GM18873 (cell line): ENCODE data around the gene MAIP1.
A peak's percentile ranks its signal among the peaks of the same experiment; 100 is the strongest.
"Not testable (repeated sequence)": the region's sequence is repeated elsewhere in the genome, so short reads cannot be mapped to it uniquely, and the experiment has no call there.

ENCODE experiments used
- ATAC-seq: cut with Tn5 transposase; IDR thresholded peaks from one replicate; pipeline ENCODE4 v1.9.1; 2021; ENCODE audit warnings: mild to moderate bottlenecking, moderate library complexity, moderate number of reproducible peaks; ENCODE audit not compliant: unreplicated experiment, low FRiP score

MAIP1 gene, protein sequence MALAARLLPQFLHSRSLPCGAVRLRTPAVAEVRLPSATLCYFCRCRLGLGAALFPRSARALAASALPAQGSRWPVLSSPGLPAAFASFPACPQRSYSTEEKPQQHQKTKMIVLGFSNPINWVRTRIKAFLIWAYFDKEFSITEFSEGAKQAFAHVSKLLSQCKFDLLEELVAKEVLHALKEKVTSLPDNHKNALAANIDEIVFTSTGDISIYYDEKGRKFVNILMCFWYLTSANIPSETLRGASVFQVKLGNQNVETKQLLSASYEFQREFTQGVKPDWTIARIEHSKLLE

DNA sequence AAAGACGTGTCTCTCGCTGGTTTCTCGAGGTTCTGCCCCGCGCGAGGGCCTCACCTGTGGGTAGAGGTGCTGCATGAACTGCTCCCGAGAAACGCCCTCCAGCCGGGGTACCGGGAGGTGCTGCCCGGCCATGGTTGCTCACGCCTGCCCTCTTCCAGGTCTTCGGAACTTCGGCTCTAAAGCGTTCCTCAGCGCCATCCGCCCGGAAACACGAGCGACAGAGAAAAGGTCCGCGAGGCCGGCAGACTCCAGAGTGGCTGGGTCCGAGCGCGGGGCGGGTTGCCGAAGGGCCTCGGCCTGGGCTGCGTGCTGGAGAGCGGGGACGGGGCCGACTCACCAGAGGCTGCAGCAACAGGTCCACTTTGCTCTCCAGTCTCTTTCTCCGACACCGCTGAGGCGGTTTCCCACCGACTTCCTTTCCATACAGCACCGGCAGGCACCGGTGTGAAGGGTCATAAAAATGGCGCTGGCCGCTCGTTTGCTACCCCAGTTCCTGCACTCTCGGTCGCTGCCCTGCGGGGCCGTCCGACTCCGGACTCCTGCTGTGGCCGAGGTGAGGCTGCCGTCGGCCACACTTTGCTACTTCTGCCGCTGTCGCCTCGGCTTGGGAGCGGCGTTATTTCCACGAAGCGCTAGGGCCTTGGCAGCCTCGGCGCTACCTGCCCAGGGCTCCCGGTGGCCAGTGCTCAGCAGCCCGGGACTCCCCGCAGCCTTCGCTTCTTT is at the start of gene MAIP1, which contains the start of gene TYW5:
MAIP1 (plus strand) TSS at position 244 of the 723 bp plus-strand sequence; CDS start at position 461, 217 bp downstream.
TYW5 (minus strand) TSS at position 153 of the 723 bp plus-strand sequence; CDS start at position 132, 21 bp downstream.
- peak; percentile 81 for ATAC-seq

DNA sequence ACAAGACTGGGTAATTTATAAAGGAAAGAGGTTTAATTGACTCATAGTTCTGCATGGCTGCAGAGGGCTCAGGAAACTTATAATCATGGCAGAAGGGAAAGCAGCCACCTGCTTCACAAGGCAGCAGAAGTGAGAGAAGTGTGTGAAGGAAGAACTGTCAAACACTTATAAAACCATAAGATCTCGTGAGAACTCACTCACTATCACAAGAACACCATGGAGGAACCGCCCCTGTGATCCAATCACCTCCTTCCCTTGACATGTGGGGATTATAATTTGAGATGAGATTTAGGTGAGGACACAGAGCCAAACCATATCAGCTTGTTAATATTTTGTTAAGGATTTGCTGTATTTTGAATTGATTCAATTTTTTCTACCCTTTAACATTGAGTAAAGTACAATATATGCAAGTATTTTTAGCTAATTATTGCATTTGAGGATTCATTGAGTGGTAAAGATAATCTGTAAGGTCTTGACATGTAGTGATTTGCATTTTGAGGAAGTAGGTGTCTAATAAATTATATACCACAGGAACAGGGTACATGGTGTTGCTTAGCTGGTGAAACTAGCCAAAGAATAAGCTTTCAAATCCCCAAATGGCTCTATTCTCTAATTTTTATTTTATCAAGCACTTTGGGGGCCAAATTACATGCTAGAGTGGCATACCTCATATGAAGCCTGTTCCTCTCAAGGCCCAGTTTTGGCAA is 48.2 kb upstream of the MAIP1 start:
- ATAC-seq: no peak

DNA sequence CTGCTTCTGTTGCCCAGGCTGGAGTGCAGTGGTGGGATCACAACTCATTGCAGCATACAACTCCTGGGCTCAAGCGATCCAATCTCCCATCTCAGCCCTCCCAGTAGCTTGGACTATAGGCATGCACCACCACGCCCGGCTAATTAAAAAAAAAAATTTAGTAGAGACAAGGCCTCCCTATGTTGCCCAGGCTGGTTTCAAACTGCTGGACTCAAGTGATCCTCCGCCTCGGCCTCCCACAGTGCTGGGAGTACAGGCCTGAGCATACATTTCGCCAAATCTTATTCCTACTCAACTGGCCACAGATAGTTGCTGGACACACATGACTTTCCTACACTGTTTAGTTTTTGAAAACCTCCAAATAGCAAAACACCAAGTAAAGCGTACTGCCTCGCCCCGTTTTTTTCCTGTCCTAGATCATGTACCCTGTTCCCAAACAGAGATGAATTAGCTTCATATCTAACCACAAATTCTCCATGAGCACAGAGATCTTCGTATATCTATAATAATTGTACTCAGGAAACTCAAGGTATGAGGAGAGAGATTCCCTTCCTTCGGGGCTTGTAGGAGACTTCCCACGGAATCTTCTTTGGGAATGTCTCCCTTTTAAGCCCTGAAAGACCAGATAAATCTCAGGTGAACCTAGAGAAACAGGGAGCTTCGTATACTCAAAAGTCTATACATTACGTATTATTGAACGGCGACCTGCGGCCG is 44.9 kb upstream of the MAIP1 start:
- ATAC-seq: no peak

DNA sequence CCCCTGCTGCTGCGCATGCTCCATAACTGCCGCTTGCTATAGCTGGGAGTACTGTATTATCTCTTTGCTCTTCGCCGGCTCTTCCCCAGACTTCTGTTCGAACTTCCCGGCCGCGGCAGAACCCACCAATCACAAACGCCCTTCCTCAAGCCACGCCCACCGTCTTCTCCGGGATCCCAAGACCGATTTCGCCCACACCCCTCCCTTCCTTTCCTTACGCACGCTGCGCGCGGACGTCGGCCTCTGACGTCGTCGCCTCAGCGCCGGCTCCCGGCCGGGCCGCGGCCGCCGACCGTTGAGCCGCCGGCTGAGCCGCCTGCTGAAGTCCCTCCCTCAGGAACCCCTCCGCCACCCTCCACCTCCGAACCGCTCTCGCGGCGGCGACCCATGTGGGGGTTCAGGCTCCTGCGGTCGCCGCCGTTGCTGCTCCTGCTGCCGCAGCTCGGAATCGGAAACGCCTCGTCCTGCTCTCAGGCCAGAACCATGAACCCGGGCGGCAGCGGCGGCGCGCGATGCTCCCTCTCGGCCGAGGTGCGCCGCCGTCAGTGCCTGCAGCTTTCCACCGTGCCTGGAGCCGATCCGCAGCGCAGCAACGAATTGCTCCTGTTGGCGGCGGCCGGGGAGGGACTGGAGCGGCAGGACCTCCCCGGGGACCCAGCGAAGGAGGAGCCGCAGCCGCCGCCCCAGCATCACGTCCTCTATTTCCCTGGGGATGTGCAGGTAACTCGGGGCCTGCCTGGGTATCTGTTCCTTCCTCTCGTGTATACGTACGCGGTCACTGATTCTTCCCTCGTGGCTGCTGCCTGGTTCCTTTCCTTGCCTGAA is 44.1 kb upstream of the MAIP1 start, which contains the start of gene C2orf69:
C2orf69 (plus strand) TSS at position 242 of the 825 bp plus-strand sequence; CDS start at position 388, 146 bp downstream.
- peak; percentile 83 for ATAC-seq

DNA sequence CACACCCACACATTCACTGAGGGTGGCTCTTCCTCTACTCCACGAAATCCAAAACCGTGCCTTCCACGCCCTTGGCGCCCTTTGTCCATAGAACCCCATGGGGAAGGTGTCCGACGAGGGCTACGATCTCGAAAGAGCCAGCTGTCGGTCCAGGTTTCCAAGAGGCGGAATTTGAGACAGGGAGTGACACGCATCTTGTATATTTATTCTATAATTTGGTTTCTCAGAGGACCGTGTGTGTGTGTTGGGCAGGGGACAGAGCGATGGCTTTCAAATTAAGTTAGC is 43.6 kb upstream of the MAIP1 start:
- ATAC-seq: no peak

DNA sequence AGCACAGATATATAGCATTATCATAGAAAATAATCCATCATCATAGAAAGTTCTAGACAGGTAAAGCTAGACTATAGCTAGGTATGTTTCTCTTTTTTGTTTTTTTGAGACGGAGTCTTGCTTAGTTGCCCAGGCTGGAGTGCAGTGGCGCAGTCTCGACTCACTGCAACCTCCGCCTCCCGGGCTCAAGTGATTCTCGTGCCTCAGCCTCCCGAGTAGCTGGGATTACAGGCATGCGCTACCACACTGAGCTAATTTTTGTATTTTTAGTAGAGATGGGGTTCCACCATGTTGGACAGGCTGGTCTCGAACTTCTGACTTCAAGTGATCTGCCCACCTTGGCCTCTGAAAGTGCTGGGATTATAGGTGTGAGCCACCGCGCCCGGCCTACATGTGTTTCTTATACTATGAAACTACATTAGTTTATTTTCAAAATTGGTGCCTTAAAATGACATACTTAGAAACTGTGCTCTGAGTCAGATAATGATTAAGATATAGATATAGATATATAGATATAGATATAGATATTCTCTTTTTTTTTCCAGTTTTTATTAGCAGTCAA is 42.7 kb upstream of the MAIP1 start:
- ATAC-seq: not testable (repeated sequence)

DNA sequence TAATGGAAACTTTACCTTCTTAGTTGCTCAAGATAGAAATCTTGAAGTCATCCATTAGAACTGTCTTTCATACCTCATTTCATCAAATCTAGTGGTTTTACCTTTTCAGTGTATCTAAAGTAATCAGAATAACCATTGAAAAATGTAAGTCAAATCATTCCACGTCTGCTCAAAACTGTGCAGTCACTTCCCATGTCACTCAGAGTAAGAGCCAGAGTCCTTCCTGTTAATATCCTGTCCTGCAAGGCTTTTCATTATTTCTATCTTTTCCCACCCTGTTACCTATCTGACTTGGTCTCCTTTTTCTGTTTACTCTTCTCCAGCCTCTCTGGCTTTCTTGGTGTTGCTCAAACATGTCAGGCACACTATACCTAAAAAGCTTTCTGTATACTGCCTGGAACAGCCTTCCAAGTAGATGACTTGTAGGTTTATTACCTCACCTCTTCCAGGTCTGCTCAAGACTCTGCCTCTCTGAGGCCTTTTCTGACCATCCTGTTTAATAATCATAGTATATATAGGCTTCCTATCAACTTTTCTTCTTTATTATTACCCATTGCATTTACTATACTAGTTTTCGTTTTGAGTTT is 40.9 kb upstream of the MAIP1 start:
- ATAC-seq: no peak

DNA sequence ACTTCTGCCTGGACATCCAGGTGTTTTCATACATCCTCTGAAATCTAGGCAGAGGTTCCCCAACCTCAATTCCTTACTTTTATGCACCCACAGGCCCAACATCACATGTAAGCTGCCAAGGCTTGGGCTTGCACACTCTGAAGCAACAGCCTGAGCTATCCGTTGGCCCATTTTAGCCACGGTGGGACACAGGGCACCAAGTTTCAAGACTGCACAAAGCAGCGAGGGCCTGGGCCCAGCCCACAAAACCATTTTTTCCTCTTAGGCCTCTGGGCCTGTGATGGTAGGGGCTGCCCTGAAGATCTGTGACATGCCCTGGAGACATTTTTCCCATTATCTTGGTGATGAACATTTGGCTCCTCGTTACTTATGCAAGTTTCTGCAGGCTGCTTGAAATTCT is 38.4 kb upstream of the MAIP1 start:
- no peak for ATAC-seq

DNA sequence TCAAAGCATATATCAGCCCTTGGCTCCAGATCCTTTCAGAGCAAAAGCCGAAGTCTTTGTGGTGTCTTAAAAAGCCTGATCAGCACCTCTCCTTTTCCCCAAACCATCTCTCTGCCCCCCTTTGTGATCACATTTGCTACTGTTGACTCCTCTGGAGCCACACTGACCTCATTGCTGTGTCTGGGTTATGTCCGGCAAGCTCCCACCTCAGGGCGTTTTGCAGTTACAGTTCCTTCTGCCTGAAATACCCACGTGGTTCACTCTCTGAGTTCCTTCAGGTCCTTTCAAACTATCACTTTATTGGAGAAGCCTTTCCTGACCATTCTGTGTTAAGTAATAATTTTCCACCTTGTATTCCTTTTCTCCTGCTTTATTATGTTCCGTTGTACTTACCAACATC is 32.5 kb upstream of the MAIP1 start:
- ATAC-seq: no peak

DNA sequence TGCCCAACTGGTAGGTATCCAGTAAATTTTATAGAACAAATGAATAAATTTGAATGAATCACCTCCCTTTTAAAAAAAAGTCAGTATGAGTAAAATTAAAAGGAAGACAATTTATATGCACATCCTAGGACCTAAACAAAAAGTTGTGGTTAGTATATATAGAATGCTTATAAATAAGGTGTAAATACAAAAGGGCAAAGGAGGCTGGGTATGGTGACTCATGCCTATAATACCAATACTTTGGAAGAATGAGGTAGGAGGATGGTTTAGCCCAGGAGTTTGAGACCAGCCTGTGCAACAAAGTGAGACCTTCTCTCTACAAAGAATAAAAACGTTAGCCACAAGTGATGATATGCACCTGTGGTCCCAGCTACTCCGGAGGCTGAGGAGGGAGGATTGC is 31.5 kb upstream of the MAIP1 start:
- no peak for ATAC-seq

DNA sequence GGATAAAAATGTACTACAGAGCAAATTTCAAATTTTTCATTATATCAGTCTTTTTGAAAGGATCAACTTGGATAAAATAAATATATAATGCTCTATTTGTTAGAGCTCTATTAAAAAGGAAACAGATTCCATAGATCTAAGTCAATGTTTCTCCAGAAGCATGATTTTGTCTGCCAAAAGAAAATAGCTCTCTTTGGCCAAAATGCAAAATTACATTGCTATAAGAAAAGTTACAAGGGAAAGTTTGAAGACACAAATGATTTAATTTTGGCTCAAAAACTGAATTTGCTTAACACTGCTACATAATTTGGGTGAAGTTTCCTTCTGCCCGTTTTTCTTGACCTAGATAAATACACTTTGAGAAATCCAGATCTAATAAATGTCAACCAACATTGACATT is 28.6 kb upstream of the MAIP1 start:
- ATAC-seq: no peak

DNA sequence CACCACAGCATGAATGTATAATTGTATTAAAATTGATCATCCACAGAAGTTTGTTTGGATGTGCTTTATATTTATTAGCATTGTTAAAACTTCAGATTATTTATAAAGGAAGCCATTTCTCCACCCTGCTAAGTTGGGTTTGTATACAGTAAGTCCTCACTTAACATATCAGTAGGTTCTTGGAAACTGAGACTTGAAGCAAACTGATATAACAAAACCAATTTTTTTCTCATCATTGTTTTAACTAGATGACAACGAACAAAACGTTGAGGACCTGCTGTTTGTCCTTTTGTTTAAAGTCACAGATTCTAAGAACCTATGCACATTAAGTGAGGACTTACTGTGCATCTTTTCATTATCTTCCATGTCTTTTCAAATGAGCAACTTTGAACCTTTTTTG is 27.2 kb upstream of the MAIP1 start:
- no peak for ATAC-seq

DNA sequence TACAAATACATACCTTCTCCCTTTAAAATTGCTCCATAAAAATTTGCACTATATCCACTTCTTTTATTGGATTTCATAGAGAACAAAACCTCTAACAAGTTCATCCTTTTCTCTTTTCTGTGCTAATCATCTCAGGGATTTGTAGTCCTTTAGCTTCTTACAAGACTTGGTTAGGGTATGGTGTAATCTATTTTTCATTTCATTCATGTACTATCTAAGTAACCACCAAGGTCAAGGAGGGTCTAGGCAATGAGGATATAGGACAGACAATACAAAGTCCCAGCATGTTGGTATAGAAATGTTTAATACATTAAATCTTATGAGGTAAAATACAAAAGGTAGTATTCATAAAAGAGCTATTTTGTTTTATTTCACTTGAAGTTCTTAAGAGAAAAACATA is 26.8 kb upstream of the MAIP1 start:
- no peak for ATAC-seq

DNA sequence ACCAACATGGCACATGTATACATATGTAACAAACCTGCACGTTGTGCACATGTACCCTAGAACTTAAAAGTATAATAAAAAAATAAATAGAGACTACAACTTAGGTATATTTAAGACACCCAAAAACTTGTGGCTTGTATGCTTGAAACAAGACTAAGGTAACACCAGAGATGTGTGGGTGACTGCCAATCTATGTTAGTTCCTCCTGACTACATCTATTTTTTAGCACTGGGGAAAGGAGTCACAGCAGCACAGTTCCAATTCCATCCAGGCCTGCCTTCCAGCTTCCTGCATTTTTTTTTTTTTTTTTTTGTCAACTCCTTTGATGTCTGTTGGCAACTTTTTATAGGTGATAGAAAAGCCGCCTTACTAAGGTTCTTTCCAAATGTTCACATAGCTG is 26.1 kb upstream of the MAIP1 start:
- no peak for ATAC-seq

DNA sequence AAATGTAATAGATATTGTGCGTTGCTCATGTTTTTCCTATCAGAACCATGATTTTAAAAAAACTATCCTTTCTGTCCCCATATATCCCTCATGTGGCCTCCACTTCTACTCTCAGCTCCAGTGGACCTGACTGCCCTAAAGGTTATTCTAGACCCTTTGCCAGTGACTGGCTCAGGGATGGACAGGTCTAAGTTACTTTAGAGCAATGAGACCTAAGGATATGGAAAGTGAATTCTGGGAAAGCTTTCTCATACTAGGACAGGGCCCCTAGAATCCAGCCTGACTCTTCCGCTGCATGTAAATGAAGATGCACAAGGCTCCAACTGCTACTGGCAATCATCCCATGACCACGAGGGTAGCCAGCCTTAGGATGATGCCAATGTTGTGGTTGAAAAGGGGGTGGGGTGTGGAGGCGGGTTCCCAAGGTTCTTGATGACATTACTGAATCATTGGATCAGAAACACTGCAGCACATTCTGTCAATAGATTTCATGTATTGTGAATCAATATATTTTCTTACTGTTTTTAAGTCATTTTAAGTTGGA is 23.0 kb upstream of the MAIP1 start:
- ATAC-seq: no peak

DNA sequence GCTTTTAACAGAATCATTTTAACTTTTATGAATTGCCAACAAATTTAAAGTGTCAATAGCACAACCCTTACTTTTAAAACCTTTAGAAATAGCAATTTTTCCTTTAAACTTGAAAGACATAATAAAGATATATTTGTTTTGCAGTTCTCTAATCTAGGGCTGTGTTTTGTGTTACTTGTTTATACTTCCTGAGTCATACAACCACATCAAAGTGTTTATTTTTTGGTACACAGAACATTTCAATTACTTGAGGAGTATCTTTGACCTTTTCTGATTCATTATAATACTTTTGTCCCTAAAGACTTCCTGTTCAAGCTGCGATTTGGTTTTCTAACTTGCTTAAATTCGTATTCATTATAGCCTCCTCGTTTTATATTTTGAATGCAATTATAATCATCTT is 21.9 kb upstream of the MAIP1 start:
- no peak for ATAC-seq

DNA sequence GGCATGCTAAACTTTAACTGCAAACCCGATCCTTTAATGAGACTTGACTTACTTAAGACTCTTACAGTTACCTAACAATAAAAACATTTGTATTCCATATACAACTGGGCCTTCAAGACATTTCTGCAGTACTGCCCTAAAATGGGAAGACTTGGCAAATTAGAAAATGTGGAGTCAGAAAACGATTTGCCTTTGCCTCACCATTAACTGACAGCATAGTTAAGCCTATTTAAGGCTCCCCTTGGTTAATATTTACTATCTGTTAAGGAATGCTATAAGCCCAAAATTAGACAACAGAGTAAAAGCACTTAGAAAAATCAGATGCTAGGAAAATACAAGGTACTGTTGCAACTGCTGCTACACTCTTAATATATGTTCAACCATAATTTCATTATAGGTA is 18.8 kb upstream of the MAIP1 start:
- ATAC-seq: no peak

DNA sequence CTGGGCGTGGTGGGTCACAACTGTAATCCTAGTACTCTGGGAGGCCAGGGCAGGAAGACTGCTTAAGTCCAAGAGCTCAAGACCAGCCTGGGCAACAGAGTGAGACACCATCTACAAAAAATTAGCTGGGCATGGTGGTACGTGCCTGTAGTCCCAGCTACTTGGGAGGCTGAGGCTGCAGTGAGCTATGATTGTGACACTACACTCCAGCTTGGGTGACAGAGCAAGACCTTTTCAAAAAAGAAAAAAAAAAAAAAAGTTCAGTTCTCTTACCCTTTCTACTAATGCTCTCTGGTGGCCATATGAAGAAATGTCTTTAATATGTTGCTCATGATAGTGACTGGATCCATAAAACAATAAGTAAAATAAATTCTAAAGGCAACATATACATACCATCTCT is 15.0 kb upstream of the MAIP1 start:
- no peak for ATAC-seq

DNA sequence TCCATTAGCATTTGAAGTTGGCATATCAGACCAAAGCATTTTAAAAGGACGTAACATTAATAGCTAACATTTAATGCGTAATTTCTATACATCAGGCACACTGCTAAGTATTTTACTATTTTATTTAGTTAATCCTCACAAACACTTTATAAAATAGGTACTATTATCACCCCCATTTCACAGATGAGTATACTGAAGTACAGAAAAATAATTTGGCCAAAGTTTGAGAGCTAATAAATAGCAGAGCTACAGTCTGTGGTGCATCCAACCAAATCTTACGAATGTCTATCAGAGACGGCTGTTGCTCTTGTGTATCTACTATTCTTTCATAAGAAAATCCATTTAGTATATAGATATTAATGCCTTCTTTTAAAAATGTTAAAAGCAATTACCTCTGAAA is 12.0 kb upstream of the MAIP1 start:
- ATAC-seq: no peak
